ENCODE measurements around the gene NELL2. TPM values are rescaled to one million over a fixed set of nuclear protein-coding genes. Genes with fewer than 3 reads are reported as not detected.

Gene NELL2
- total and polyA plus RNA-seq, 7 donors = 0.17 to 1.8 (median 0.30) TPM; not detected in 3

GRCh38 chr12:44507461-44507860, 368.7 kb downstream of the NELL2 start:
- DNase-seq = no peak
- WGBS, 3 donors = 24 to 37% (median 34%) methylated on average over 1 of the region's 1 CpG
- TF ChIP-seq CTCF (IDR thresholded peaks at IDR 0.05) = no peak
- no peak overlapping the region for H3K4me3 ChIP-seq
- intact Hi-C loops (cut with DNase I) = no loop called here
- H3K27me3 ChIP-seq (ENCODE audit: insufficient read depth in 3 of 3, low read length in 2 of 3) = no peaks in the 10 kb centered on the region
- H3K27ac ChIP-seq = no peak overlapping the region
- ATAC-seq = no peak
- no peaks in the 10 kb centered on the region for H3K36me3 ChIP-seq (ENCODE audit: insufficient read depth in 1 of 2, low read depth in 1 of 2)
- H3K9me3 ChIP-seq = no peaks in the 10 kb centered on the region
- H3K4me1 ChIP-seq = no peaks in the 10 kb centered on the region

- ATAC-seq (no peak), DNase-seq (no peak)
- Histone ChIP-seq H3K4me1 (no peaks in the 10 kb centered on the region), H3K36me3 (ENCODE audit: insufficient read depth in 1 of 2, low read depth in 1 of 2) (no peaks in the 10 kb centered on the region), H3K27me3 (ENCODE audit: insufficient read depth in 3 of 3, low read length in 2 of 3) (no peaks in the 10 kb centered on the region), H3K9me3 (no peaks in the 10 kb centered on the region), H3K27ac (no peak overlapping the region), H3K4me3 (no peak overlapping the region)
- intact Hi-C loops (cut with DNase I) = no loop called here
- no peak for TF ChIP-seq CTCF (IDR thresholded peaks at IDR 0.05)
Observed at GRCh38 chr12:44504799-44505198, 371.3 kb downstream of the NELL2 start.

GRCh38 chr12:44503329-44503728, 372.8 kb downstream of the NELL2 start:
- no peak overlapping the region for H3K4me3 ChIP-seq
- intact Hi-C loops (cut with DNase I) = no loop called here
- H3K27ac ChIP-seq = no peak overlapping the region
- TF ChIP-seq CTCF (IDR thresholded peaks at IDR 0.05) = no peak
- no peak for ATAC-seq
- no peaks in the 10 kb centered on the region for H3K4me1 ChIP-seq
- DNase-seq = no peak
- H3K27me3 ChIP-seq (ENCODE audit: insufficient read depth in 3 of 3, low read length in 2 of 3) = no peaks in the 10 kb centered on the region
- no peaks in the 10 kb centered on the region for H3K9me3 ChIP-seq
- no peaks in the 10 kb centered on the region for H3K36me3 ChIP-seq (ENCODE audit: insufficient read depth in 1 of 2, low read depth in 1 of 2)

GRCh38 chr12:44502681-44503080, 373.4 kb downstream of the NELL2 start:
- no peak for TF ChIP-seq CTCF (IDR thresholded peaks at IDR 0.05)
- ATAC-seq (no peak), DNase-seq (peak in 1 of 2 donors; percentile 52)
- 89 to 94% (median 93%) methylated on average over 14 of the region's 14 CpGs for WGBS, 3 donors
- Histone ChIP-seq H3K4me1 (no peaks in the 10 kb centered on the region), H3K36me3 (ENCODE audit: insufficient read depth in 1 of 2, low read depth in 1 of 2) (no peaks in the 10 kb centered on the region), H3K9me3 (no peaks in the 10 kb centered on the region), H3K4me3 (no peak overlapping the region), H3K27me3 (ENCODE audit: insufficient read depth in 3 of 3, low read length in 2 of 3) (no peaks in the 10 kb centered on the region), H3K27ac (no peak overlapping the region)
- intact Hi-C loops (cut with DNase I) = no loop called here

- ATAC-seq = no peak
- WGBS, 3 donors = 94 to 98% (median 96%) methylated on average over 20 to 24 of the region's 24 CpGs
- intact Hi-C loops (cut with DNase I) = no loop called here
Observed at GRCh38 chr12:44500423-44500822, 375.7 kb downstream of the NELL2 start.

More at GRCh38 chr12:44500423-44500822, 375.7 kb downstream of the NELL2 start:
- Histone ChIP-seq H3K4me3 (no peak overlapping the region), H3K27me3 (ENCODE audit: insufficient read depth in 3 of 3, low read length in 2 of 3) (no peaks in the 10 kb centered on the region), H3K27ac (no peak overlapping the region), H3K4me1 (no peaks in the 10 kb centered on the region), H3K36me3 (ENCODE audit: insufficient read depth in 1 of 2, low read depth in 1 of 2) (no peaks in the 10 kb centered on the region), H3K9me3 (no peaks in the 10 kb centered on the region)
- TF ChIP-seq CTCF (IDR thresholded peaks at IDR 0.05) = no peak
- DNase-seq = peak in 1 of 2 donors; percentile 45
